SK-N-SH (cell line): ENCODE data around the gene L3MBTL1. TPM values are rescaled to one million over a fixed set of nuclear protein-coding genes. Genes with fewer than 3 reads are reported as not detected.

Experiments used
- CTCF ChIA-PET: fragments of 300-600, 350-600 bp; formaldehyde crosslinking; extraction: SDS; loops from one replicate; lab custom pipeline; 2021; lab: Yijun Ruan, JAX
- POLR2A ChIA-PET: fragments of 350-600 bp; sonication (Branson Sonifier 250); formaldehyde crosslinking; extraction: SDS; loops from one replicate; lab custom pipeline; 2020; ENCODE audit warnings: antibody characterized with exemption, inconsistent platforms; lab: Yijun Ruan, JAX
- DNase-seq: peaks from one replicate; pipeline ENCODE4 v3.0.0; 2012
- H2AFZ ChIP-seq: fragments of 200-600 bp; sonication (generic); 2 replicates; pipeline ENCODE4 v1.8.1; 2016; ENCODE audit warnings: antibody characterized with exemption, mild to moderate bottlenecking, low read depth
- H3F3A ChIP-seq: fragments of 200-600 bp; sonication (generic); replicated peaks from 2 replicates; pipeline ENCODE3; 2016; ENCODE audit warnings: antibody characterized with exemption, mild to moderate bottlenecking; ENCODE audit not compliant: insufficient read depth
- H3K27ac ChIP-seq, 2 experiments: fragments of 200-500 bp in 1 of 2; fragments of 200-600 bp in 1 of 2; sonication (Bioruptor generic) in 1 of 2; sonication (generic), shearing (Covaris generic) in 1 of 2; 2 replicates each; pipeline versions ENCODE4 v1.5.1 to v1.6.1; 2014 to 2016; ENCODE audit warnings: low read depth in 2 of 2, inconsistent platforms in 1 of 2, low read length in 1 of 2, mild to moderate bottlenecking in 1 of 2, mixed read lengths in 1 of 2
- H3K27me3 ChIP-seq: fragments of 200-600 bp; sonication (generic), shearing (Covaris generic); 2 replicates; pipeline ENCODE4 v1.6.1; 2016; ENCODE audit warnings: mixed run types; ENCODE audit not compliant: insufficient read depth
- H3K36me3 ChIP-seq, 2 experiments: fragments of 200-500 bp in 1 of 2; fragments of 200-600 bp in 1 of 2; sonication (Bioruptor generic) in 1 of 2; sonication (generic) in 1 of 2; replicated peaks in 1 of 2; 2 replicates each; pipeline versions ENCODE3 to v1.5.1; 2014 to 2016; ENCODE audit warnings: low read length in 1 of 2, mild to moderate bottlenecking in 1 of 2; ENCODE audit not compliant: insufficient read depth in 2 of 2, control insufficient read depth in 1 of 2
- H3K4me1 ChIP-seq, 2 experiments: fragments of 200-500 bp in 1 of 2; fragments of 200-600 bp in 1 of 2; sonication (Bioruptor generic) in 1 of 2; sonication (generic), shearing (Covaris generic) in 1 of 2; 2 replicates each; pipeline versions ENCODE4 v1.5.1 to v1.6.1; 2014 to 2016; ENCODE audit warnings: low read depth in 1 of 2, low read length in 1 of 2, mixed run types in 1 of 2; ENCODE audit not compliant: insufficient read depth in 2 of 2, control insufficient read depth in 1 of 2
- H3K4me2 ChIP-seq: fragments of 200-600 bp; sonication (generic), shearing (Covaris generic); 2 replicates; pipeline ENCODE4 v1.6.1; 2017; ENCODE audit warnings: mixed run types
- H3K4me3 ChIP-seq, 2 experiments: fragments of 200-500 bp in 1 of 2; fragments of 200-600 bp in 1 of 2; sonication (Bioruptor generic) in 1 of 2; sonication (generic), shearing (Covaris generic) in 1 of 2; 2 replicates each; pipeline versions ENCODE4 v1.5.1 to v1.8.1; 2014 to 2016; ENCODE audit warnings: low read depth in 2 of 2, inconsistent platforms in 1 of 2, low read length in 1 of 2, mild to moderate bottlenecking in 1 of 2, mixed read lengths in 1 of 2, moderate library complexity in 1 of 2
- H3K79me2 ChIP-seq: fragments of 200-600 bp; sonication (generic); 2 replicates; pipeline ENCODE4 v1.8.1; 2017; ENCODE audit warnings: mild to moderate bottlenecking; ENCODE audit not compliant: insufficient read depth
- H3K9ac ChIP-seq: fragments of 200-600 bp; sonication (generic); 2 replicates; pipeline ENCODE4 v1.6.1; 2017; ENCODE audit warnings: mixed run types
- H3K9me2 ChIP-seq: fragments of 200-600 bp; sonication (generic); 2 replicates; pipeline ENCODE4 v1.6.1; 2017; ENCODE audit warnings: mixed run types
- H3K9me3 ChIP-seq: fragments of 200-600 bp; sonication (generic); 2 replicates; pipeline ENCODE4 v1.6.1; 2017; ENCODE audit warnings: mixed run types, mild to moderate bottlenecking, moderate library complexity
- H4K20me1 ChIP-seq: fragments of 200-600 bp; sonication (generic); 2 replicates; pipeline ENCODE4 v1.6.1; 2017; ENCODE audit warnings: mild to moderate bottlenecking, mixed run types; ENCODE audit not compliant: insufficient read depth
- EZH2phosphoT487 ChIP-seq: fragments of 200-600 bp; sonication (generic); IDR thresholded peaks from 2 replicates; pipeline ENCODE4 v1.6.1; 2017; ENCODE audit warnings: low read depth, mixed run types, mild to moderate bottlenecking, antibody characterized with exemption, moderate library complexity, borderline replicate concordance
- GABPA ChIP-seq: IDR thresholded peaks from 2 replicates; pipeline ENCODE4 v1.4.0; 2012; ENCODE audit warnings: low read depth, mild to moderate bottlenecking
- GATA2 ChIP-seq: sonication (generic); formaldehyde crosslinking; IDR thresholded peaks from 2 replicates; pipeline ENCODE4 v1.5.0; 2020; ENCODE audit warnings: mild to moderate bottlenecking, missing genetic modification reagents
- IRF3 ChIP-seq: fragments of 150-350 bp; IDR thresholded peaks from 2 replicates; pipeline ENCODE4 v1.6.1; 2016; ENCODE audit warnings: mild to moderate bottlenecking, low read depth, low read length
- MAX ChIP-seq: IDR thresholded peaks from 2 replicates; pipeline ENCODE4 v1.4.0; 2012; ENCODE audit warnings: low read depth
- MEF2A ChIP-seq: IDR thresholded peaks from 2 replicates; pipeline ENCODE4 v1.4.0; 2012; ENCODE audit warnings: low read depth, borderline replicate concordance
- POLR2AphosphoS5 ChIP-seq: IDR thresholded peaks from 2 replicates; pipeline ENCODE4 v1.6.1; 2012; ENCODE audit warnings: low read depth, low read length
- RAD21 ChIP-seq: IDR thresholded peaks from 2 replicates; pipeline ENCODE4 v1.6.1; 2012; ENCODE audit warnings: mild to moderate bottlenecking, low read length
- RCOR1 ChIP-seq: fragments of 150-350 bp; IDR thresholded peaks from 2 replicates; pipeline ENCODE4 v1.6.1; 2017; ENCODE audit warnings: antibody characterized with exemption, low read length
- RFX5 ChIP-seq: IDR thresholded peaks from 2 replicates; pipeline ENCODE4 v1.6.1; 2012; ENCODE audit warnings: mild to moderate bottlenecking, improper control_type of control experiment, low read length
- RXRA ChIP-seq: IDR thresholded peaks from 2 replicates; pipeline ENCODE4 v1.4.0; 2012; ENCODE audit warnings: low read depth, mild to moderate bottlenecking, borderline replicate concordance
- SIN3A ChIP-seq: IDR thresholded peaks from 2 replicates; pipeline ENCODE4 v1.6.1; 2012; ENCODE audit warnings: low read depth, mild to moderate bottlenecking, low read length, moderate library complexity, borderline replicate concordance
- SMC3 ChIP-seq: IDR thresholded peaks from 2 replicates; pipeline ENCODE4 v1.6.1; 2012; ENCODE audit warnings: low read depth, low read length, improper control_type of control experiment
- TAF1 ChIP-seq: IDR thresholded peaks from 2 replicates; pipeline ENCODE4 v1.6.1; 2012; ENCODE audit warnings: low read depth, mild to moderate bottlenecking, low read length, moderate library complexity, borderline replicate concordance
- TEAD4 ChIP-seq: IDR thresholded peaks from 2 replicates; pipeline ENCODE4 v1.4.0; 2012; ENCODE audit warnings: mild to moderate bottlenecking, borderline replicate concordance; ENCODE audit not compliant: insufficient read depth
- USF1 ChIP-seq: IDR thresholded peaks from 2 replicates; pipeline ENCODE4 v1.4.0; 2012; ENCODE audit warnings: low read depth, borderline replicate concordance
- WGBS: methylation state at CpG from one replicate; pipeline ENCODE4 v1.1.6; 2017; ENCODE audit warnings: low lambda C conversion rate; 5-methylcytosine and 5-hydroxymethylcytosine counted together
- polyA plus RNA-seq, 3 experiments: library from polyadenylated mRNA; depleted of rRNA; stranded (reverse); fragments of >200 nt; gene quantifications; 2 replicates each; pipeline ENCODE4 v1.2.3, GENCODE V29; 2012
- TF ChIP-seq, protein P1 (sequence below): fragments of 200-600 bp; sonication (generic); IDR thresholded peaks from 2 replicates; pipeline ENCODE4 v1.6.1; 2017; ENCODE audit warnings: antibody characterized with exemption, mild to moderate bottlenecking, moderate library complexity
- TF ChIP-seq, protein P2 (sequence below): fragments of 150-350 bp; IDR thresholded peaks from 2 replicates; pipeline ENCODE4 v1.6.1; 2017; ENCODE audit warnings: antibody characterized with exemption, low read length, low read depth, borderline replicate concordance

L3MBTL1 gene
- polyA plus RNA-seq, 1 of the 3 experiments (the other 2 are of a cell fraction): 8.9 TPM

DNA sequence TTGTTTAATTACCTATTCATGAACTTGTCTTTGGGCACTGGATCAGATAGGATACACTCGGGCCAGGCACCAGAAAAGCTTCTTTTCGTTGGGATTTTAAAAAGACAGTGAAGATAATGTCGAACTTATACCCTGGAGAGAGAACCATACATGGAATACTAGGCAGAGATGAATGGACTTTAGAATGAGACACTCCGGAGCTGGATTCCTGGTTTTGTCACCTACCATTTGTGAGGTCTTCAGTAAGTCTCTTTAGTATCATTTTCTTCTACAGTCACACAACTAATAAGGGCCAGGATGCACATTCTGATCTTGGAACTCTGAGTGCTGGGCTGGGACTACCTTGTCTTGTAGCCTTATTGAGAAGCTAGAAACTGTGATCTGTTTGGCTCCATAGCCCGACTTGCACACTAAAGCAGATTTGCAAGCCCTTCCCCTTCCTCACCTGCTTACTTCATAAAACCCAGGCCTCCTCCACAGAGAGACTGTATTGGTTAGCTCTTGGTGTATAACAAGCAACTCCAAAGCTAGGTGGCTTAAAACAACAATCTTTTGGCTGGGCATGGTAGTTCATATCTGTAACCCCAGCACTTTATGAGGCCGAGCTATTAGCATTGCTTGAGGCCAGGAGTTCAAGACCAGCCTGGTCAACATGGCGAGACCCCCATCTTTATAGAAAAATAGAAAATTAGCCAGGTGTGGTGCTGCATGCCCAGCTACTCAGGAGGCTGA is 75.8 kb downstream of the L3MBTL1 start:
- no peak overlapping the region for H3K4me2 ChIP-seq
- no peaks in the 10 kb centered on the region for H3K9me2 ChIP-seq
- no peak overlapping the region for H3K4me3 ChIP-seq
- H2AFZ ChIP-seq: no peak overlapping the region
- no peaks in the 10 kb centered on the region for H3K79me2 ChIP-seq
- ChIA-PET CTCF (interaction anchor here (1.1 to 1.4 kb wide), 3 partner anchors 9 to 109 kb away, joined by 4 to 6 read pairs (median 5); no protein-coding TSS in a partner anchor), POLR2A (no interaction called here)
- no peak for TF ChIP-seq TAF1
- TF ChIP-seq EZH2phosphoT487: no peak
- TF ChIP-seq RFX5: no peak
- TF ChIP-seq, protein P1, sequence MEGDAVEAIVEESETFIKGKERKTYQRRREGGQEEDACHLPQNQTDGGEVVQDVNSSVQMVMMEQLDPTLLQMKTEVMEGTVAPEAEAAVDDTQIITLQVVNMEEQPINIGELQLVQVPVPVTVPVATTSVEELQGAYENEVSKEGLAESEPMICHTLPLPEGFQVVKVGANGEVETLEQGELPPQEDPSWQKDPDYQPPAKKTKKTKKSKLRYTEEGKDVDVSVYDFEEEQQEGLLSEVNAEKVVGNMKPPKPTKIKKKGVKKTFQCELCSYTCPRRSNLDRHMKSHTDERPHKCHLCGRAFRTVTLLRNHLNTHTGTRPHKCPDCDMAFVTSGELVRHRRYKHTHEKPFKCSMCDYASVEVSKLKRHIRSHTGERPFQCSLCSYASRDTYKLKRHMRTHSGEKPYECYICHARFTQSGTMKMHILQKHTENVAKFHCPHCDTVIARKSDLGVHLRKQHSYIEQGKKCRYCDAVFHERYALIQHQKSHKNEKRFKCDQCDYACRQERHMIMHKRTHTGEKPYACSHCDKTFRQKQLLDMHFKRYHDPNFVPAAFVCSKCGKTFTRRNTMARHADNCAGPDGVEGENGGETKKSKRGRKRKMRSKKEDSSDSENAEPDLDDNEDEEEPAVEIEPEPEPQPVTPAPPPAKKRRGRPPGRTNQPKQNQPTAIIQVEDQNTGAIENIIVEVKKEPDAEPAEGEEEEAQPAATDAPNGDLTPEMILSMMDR: no peak
- TF ChIP-seq TEAD4: no peak
- no peak for TF ChIP-seq GATA2 (CRISPR knock-in tag)
- no peak for TF ChIP-seq IRF3
- TF ChIP-seq SIN3A: no peak
- TF ChIP-seq SMC3: no peak
- TF ChIP-seq, protein P2, sequence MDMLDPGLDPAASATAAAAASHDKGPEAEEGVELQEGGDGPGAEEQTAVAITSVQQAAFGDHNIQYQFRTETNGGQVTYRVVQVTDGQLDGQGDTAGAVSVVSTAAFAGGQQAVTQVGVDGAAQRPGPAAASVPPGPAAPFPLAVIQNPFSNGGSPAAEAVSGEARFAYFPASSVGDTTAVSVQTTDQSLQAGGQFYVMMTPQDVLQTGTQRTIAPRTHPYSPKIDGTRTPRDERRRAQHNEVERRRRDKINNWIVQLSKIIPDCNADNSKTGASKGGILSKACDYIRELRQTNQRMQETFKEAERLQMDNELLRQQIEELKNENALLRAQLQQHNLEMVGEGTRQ: no peak
- TF ChIP-seq MAX: no peak
- TF ChIP-seq RAD21: no peak
- TF ChIP-seq MEF2A: no peak
- TF ChIP-seq RCOR1: no peak
- TF ChIP-seq USF1: no peak
- no peak for TF ChIP-seq RXRA
- no peak for TF ChIP-seq POLR2AphosphoS5
- no peak for TF ChIP-seq GABPA
- H3K9ac ChIP-seq: no peak overlapping the region
- H3K27ac ChIP-seq: peak overlapping the region in 1 of 2 experiments; percentile 50; a peak in 1 of 4 replicates
- no peaks in the 10 kb centered on the region; a peak in 1 of 4 replicates for H3K4me1 ChIP-seq
- peaks cover 3% of the 10 kb centered on the region for H3F3A ChIP-seq
- H4K20me1 ChIP-seq: no peaks in the 10 kb centered on the region
- H3K9me3 ChIP-seq: no peaks in the 10 kb centered on the region
- H3K27me3 ChIP-seq: no peaks in the 10 kb centered on the region
- no peak for DNase-seq
- no peaks in the 10 kb centered on the region for H3K36me3 ChIP-seq
- 62% methylated on average over 7 of the region's 7 CpGs for WGBS
